IMR-90 (cell line): ENCODE data around the gene SESN1.

ENCODE experiments used
- CHD1 ChIP-seq: IDR thresholded peaks from 2 replicates; pipeline ENCODE4 v1.6.1; 2012; ENCODE audit warnings: low read depth, low read length, improper control_type of control experiment
- ELK1 ChIP-seq: fragments of 150-350 bp; IDR thresholded peaks from 2 replicates; pipeline ENCODE4 v1.6.1; 2016; ENCODE audit warnings: low read depth, mild to moderate bottlenecking, low read length, moderate library complexity, borderline replicate concordance
- FOS ChIP-seq: fragments of 150-350 bp; IDR thresholded peaks from 2 replicates; pipeline ENCODE4 v1.6.1; 2016; ENCODE audit warnings: low read depth, low read length
- MAZ ChIP-seq: IDR thresholded peaks from 2 replicates; pipeline ENCODE4 v1.6.1; 2012; ENCODE audit warnings: low read depth, mild to moderate bottlenecking, low read length, improper control_type of control experiment, moderate library complexity, borderline replicate concordance
- POLR2A ChIP-seq: IDR thresholded peaks from 2 replicates; pipeline ENCODE4 v1.6.1; 2012; ENCODE audit warnings: mild to moderate bottlenecking, low read depth, low read length
- RAD21 ChIP-seq: IDR thresholded peaks from 2 replicates; pipeline ENCODE4 v1.6.1; 2012; ENCODE audit warnings: low read length, improper control_type of control experiment
- RFX5 ChIP-seq: IDR thresholded peaks from 2 replicates; pipeline ENCODE4 v1.8.0; 2012; ENCODE audit warnings: low read depth, mild to moderate bottlenecking, low read length, moderate library complexity
- SMC3 ChIP-seq: fragments of 150-350 bp; IDR thresholded peaks from 2 replicates; pipeline ENCODE4 v1.6.1; 2016; ENCODE audit warnings: low read depth, mild to moderate bottlenecking, antibody characterized with exemption, low read length, moderate library complexity
- USF2 ChIP-seq: fragments of 150-350 bp; IDR thresholded peaks from 2 replicates; pipeline ENCODE4 v1.6.1; 2017; ENCODE audit warnings: mild to moderate bottlenecking, antibody characterized with exemption, low read length, low read depth
- TF ChIP-seq, protein P1 (sequence below): conservative IDR thresholded peaks from 2 replicates; pipeline ENCODE4 v1.5.1; 2012; ENCODE audit warnings: mild to moderate bottlenecking, low read depth, low read length, improper control_type of control experiment

GRCh38 chr6:109033655-109034054 lies 61.0 kb downstream of the SESN1 start:
- TF ChIP-seq FOS (no peak), POLR2A (no peak), ELK1 (no peak), USF2 (no peak), MAZ (no peak), SMC3 (no peak), RFX5 (no peak), CHD1 (no peak), RAD21 (no peak)
- TF ChIP-seq, protein P1, sequence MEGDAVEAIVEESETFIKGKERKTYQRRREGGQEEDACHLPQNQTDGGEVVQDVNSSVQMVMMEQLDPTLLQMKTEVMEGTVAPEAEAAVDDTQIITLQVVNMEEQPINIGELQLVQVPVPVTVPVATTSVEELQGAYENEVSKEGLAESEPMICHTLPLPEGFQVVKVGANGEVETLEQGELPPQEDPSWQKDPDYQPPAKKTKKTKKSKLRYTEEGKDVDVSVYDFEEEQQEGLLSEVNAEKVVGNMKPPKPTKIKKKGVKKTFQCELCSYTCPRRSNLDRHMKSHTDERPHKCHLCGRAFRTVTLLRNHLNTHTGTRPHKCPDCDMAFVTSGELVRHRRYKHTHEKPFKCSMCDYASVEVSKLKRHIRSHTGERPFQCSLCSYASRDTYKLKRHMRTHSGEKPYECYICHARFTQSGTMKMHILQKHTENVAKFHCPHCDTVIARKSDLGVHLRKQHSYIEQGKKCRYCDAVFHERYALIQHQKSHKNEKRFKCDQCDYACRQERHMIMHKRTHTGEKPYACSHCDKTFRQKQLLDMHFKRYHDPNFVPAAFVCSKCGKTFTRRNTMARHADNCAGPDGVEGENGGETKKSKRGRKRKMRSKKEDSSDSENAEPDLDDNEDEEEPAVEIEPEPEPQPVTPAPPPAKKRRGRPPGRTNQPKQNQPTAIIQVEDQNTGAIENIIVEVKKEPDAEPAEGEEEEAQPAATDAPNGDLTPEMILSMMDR, result no peak
